Activated B cell treated with CpG ODN at 0.5 μM for 24 hours (primary cell): ENCODE measurements around the gene EID2B. TPM values are rescaled to one million over a fixed set of nuclear protein-coding genes. Genes with fewer than 3 reads are reported as not detected.
A peak's percentile ranks its signal among the peaks of the same experiment; 100 is the strongest.

Source experiments
- ATAC-seq: fragments of 200-7000 bp; cut with Tn5 transposase; one replicate; pipeline ENCODE4 v1.10.0; 2021; ENCODE audit warnings: low read depth, mild to moderate bottlenecking, moderate library complexity
- CTCF ChIA-PET: fragments of 350-600 bp; sonication (Branson Sonifier 250); formaldehyde crosslinking; loops from one replicate; lab custom pipeline; 2021; ENCODE audit warnings: antibody characterized with exemption; lab: Charles Lee
- POLR2A ChIA-PET: fragments of 350-600 bp; sonication (Branson Sonifier 250); formaldehyde crosslinking; loops from one replicate; lab custom pipeline; 2021; ENCODE audit warnings: antibody characterized with exemption; lab: Charles Lee
- DNase-seq: peaks from one replicate; pipeline ENCODE4 v3.0.0; 2022
- H3K27ac Mint-ChIP-seq: one replicate; pipeline ENCODE4 v1.8.0; 2020; ENCODE audit warnings: mixed read lengths
- H3K27me3 Mint-ChIP-seq: one replicate; pipeline ENCODE4 v1.8.0; 2021; ENCODE audit warnings: mixed read lengths
- H3K36me3 Mint-ChIP-seq: one replicate; pipeline ENCODE4 v1.8.0; 2021; ENCODE audit warnings: low read depth, mixed read lengths
- H3K4me1 Mint-ChIP-seq: one replicate; pipeline ENCODE4 v1.8.0; 2021; ENCODE audit warnings: mixed read lengths
- H3K4me3 Mint-ChIP-seq: one replicate; pipeline ENCODE4 v1.8.0; 2020; ENCODE audit warnings: mild to moderate bottlenecking, mixed read lengths
- H3K9me3 Mint-ChIP-seq: one replicate; pipeline ENCODE4 v1.8.0; 2020; ENCODE audit warnings: mixed read lengths
- intact Hi-C: fragments of 100-400 bp; cut with micrococcal nuclease; formaldehyde crosslinking; loops from one replicate; pipeline ENCODE4 v1.15.1; 2024
- total RNA-seq: library from RNA; stranded (reverse); gene quantifications from 2 replicates; pipeline ENCODE4 v1.2.3, GENCODE V29; 2022
- TF ChIP-seq, protein P1 (sequence below): fragments of 200-600 bp; IDR thresholded peaks from one replicate; pipeline ENCODE4 v1.8.0; 2022; ENCODE audit warnings: antibody characterized with exemption, mild to moderate bottlenecking

Gene EID2B
- total RNA-seq, 1 donor from 2014 or later = 4.0 TPM

DNA sequence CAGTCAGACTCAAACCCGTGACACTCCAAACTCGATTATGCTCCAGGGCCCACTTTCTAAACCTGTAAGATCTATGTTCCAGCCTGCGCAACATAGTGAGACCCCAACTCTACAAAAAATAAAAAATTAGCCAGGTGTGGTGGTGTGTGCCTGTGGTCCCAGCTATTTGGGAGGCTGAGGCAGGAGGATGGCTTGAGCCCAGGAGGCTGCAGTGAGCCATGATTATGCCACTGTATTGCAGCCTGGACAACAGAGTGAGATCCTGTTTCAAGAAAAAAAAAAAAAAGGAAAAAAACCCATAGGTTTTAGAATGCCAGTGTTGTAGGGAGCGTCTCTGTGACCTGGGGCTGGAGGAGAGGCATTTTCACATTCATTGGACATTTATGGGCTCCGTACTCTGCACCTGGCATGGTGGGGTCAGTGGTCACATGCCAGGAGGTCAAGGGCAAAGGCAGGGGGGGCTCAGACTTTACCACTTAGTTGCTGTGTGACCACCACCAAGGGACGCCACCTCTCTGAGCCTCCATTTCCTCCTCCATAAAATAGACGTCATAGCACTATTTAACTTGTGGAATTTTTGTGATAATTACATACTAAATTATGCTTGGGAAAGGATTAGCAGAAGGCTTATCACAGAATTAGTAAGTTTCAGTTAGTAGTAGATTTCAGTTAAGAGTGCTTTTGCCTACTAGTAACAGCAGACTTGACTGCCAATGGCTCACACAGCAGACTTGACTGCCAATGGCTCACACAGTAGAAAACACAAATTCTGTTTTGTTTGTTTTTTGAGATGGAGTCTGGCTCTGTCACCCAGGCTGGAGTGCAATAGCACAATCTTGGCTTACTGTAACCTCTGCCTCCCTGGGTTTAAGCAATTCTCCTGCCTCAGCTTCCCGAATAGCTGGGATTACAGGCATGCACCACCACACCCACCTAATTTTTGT lies 11.8 kb downstream of the EID2B start:
- H3K36me3 Mint-ChIP-seq = no peaks in the 10 kb centered on the region
- H3K4me1 Mint-ChIP-seq = peaks cover 6% of the 10 kb centered on the region
- peaks cover 20% of the 10 kb centered on the region for H3K27me3 Mint-ChIP-seq
- intact Hi-C loops = no loop called here
- no peaks in the 10 kb centered on the region for H3K9me3 Mint-ChIP-seq
- no peak overlapping the region for H3K27ac Mint-ChIP-seq
- ChIA-PET POLR2A (no interaction called here), CTCF (no interaction called here)
- TF ChIP-seq, protein P1, sequence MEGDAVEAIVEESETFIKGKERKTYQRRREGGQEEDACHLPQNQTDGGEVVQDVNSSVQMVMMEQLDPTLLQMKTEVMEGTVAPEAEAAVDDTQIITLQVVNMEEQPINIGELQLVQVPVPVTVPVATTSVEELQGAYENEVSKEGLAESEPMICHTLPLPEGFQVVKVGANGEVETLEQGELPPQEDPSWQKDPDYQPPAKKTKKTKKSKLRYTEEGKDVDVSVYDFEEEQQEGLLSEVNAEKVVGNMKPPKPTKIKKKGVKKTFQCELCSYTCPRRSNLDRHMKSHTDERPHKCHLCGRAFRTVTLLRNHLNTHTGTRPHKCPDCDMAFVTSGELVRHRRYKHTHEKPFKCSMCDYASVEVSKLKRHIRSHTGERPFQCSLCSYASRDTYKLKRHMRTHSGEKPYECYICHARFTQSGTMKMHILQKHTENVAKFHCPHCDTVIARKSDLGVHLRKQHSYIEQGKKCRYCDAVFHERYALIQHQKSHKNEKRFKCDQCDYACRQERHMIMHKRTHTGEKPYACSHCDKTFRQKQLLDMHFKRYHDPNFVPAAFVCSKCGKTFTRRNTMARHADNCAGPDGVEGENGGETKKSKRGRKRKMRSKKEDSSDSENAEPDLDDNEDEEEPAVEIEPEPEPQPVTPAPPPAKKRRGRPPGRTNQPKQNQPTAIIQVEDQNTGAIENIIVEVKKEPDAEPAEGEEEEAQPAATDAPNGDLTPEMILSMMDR = no peak
- no peak overlapping the region for H3K4me3 Mint-ChIP-seq
- DNase-seq (no peak), ATAC-seq (no peak)

DNA sequence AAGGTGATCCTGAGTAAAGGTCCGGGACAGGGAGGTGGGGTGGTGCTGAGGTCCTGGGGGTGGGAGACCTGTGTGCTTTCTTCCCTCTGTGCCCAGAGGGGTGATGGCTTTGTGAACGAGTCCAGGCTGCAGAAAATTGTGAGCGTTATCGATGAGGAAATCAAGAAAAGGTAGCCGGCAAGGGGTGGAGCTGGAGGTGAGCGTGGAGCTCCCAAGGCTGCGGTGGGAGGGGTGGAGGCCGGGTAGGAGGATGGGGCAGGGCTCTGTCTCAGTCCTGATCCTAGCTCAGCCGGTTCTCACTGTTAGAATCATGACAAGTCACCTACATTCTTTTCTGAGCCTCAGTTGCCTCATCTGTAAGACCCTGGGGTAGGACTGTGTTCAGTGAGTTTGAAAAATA lies 13.7 kb downstream of the EID2B start:
- ChIA-PET POLR2A (no interaction called here), CTCF (interaction anchor here (1.4 kb wide), 1 partner anchor 45 kb away, joined by 3 read pairs; no protein-coding TSS in a partner anchor)
- Mint-ChIP-seq H3K36me3 (no peaks in the 10 kb centered on the region), H3K27ac (no peak overlapping the region), H3K4me1 (peaks cover 17% of the 10 kb centered on the region), H3K27me3 (peaks cover 30% of the 10 kb centered on the region), H3K4me3 (no peak overlapping the region), H3K9me3 (no peaks in the 10 kb centered on the region)
- intact Hi-C loops = no loop called here
- ATAC-seq (no peak), DNase-seq (no peak)
- TF ChIP-seq, protein P1 = no peak

- ATAC-seq (no peak), DNase-seq (no peak)
- Mint-ChIP-seq H3K9me3 (no peaks in the 10 kb centered on the region), H3K4me3 (no peak overlapping the region), H3K4me1 (peaks cover 17% of the 10 kb centered on the region), H3K27ac (no peak overlapping the region), H3K36me3 (no peaks in the 10 kb centered on the region), H3K27me3 (peaks cover 34% of the 10 kb centered on the region)
- ChIA-PET POLR2A (no interaction called here), CTCF (interaction anchor here (1.4 kb wide), 1 partner anchor 45 kb away, joined by 3 read pairs; no protein-coding TSS in a partner anchor)
- TF ChIP-seq, protein P1 = no peak
- intact Hi-C loops = no loop called here
These were observed 14.2 kb downstream of the EID2B start for GRCh38 chr19:39518458-39518857.

DNA sequence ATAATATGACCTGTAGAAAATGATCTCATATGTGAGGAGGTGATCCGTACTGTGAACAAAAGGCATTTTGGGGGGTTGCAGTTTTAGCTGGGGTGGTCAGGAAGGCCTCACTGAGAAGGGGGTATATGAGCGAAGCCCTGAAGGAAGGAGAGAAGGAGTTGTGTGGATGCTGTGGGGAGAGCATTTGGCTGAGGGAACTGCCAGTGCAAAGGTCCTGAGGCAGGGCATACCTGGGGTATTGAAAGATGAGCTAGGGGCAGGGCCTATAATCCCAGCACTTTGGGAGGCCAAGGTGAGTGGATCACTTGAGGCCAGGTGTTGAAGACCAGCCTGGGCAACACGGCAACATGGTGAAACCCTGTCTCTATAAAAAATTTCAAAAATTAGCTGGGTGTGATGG lies 15.2 kb downstream of the EID2B start:
- CTCF ChIA-PET = no interaction called here
- Mint-ChIP-seq H3K36me3 (no peaks in the 10 kb centered on the region), H3K4me3 (no peak overlapping the region), H3K27me3 (peaks cover 40% of the 10 kb centered on the region), H3K9me3 (no peaks in the 10 kb centered on the region), H3K4me1 (peaks cover 17% of the 10 kb centered on the region), H3K27ac (no peak overlapping the region)
- no peak for DNase-seq
- intact Hi-C loops = no loop called here
- POLR2A ChIA-PET = interaction anchor here (0.7 kb wide), 1 partner anchor 120 kb away, joined by 5 read pairs; no protein-coding TSS in a partner anchor
- TF ChIP-seq, protein P1 = no peak
- no peak for ATAC-seq

- ChIA-PET CTCF (no interaction called here), POLR2A (no interaction called here)
- Mint-ChIP-seq H3K4me1 (peaks cover 17% of the 10 kb centered on the region), H3K27me3 (peaks cover 40% of the 10 kb centered on the region), H3K27ac (no peak overlapping the region), H3K36me3 (no peaks in the 10 kb centered on the region), H3K4me3 (peak overlapping the region; percentile 61), H3K9me3 (no peaks in the 10 kb centered on the region)
- DNase-seq (no peak), ATAC-seq (peak; percentile 45)
- TF ChIP-seq, protein P1 = no peak
- intact Hi-C loops = no loop called here
These were observed 16.4 kb downstream of the EID2B start for GRCh38 chr19:39516270-39516669.
